HG03342 (cell line): ENCODE results near the gene ENOX1.
"Not testable (repeated sequence)": the region's sequence is repeated elsewhere in the genome, so short reads cannot be mapped to it uniquely, and the experiment has no call there.

Experiments
- ATAC-seq: cut with Tn5 transposase; IDR thresholded peaks from one replicate; pipeline ENCODE4 v1.9.1; 2021; ENCODE audit warnings: mild to moderate bottlenecking, moderate library complexity; ENCODE audit not compliant: unreplicated experiment

Gene ENOX1

GRCh38 chr13:43786766-43787517, at the start of gene ENOX1:
TSS of gene ENOX1 (minus strand) at chr13:43786972.
- no peak for ATAC-seq

GRCh38 chr13:43835701-43836100, 48.9 kb upstream of the ENOX1 start:
- ATAC-seq: no peak

GRCh38 chr13:43831088-43831487, 44.3 kb upstream of the ENOX1 start:
- ATAC-seq: no peak

GRCh38 chr13:43830497-43830881, 43.7 kb upstream of the ENOX1 start:
- ATAC-seq: no peak

GRCh38 chr13:43824656-43825055, 37.9 kb upstream of the ENOX1 start:
- not testable (repeated sequence) for ATAC-seq

GRCh38 chr13:43822969-43823368, 36.2 kb upstream of the ENOX1 start:
- no peak for ATAC-seq

- ATAC-seq: no peak
Observed at GRCh38 chr13:43816401-43816889, 29.7 kb upstream of the ENOX1 start.

- ATAC-seq: no peak
Observed at GRCh38 chr13:43815204-43815603, 28.4 kb upstream of the ENOX1 start.

- ATAC-seq: no peak
Observed at GRCh38 chr13:43808676-43809075, 21.9 kb upstream of the ENOX1 start.

- no peak for ATAC-seq
Observed at GRCh38 chr13:43805681-43806128, 18.9 kb upstream of the ENOX1 start.

- no peak for ATAC-seq
Observed at GRCh38 chr13:43805071-43805468, 18.3 kb upstream of the ENOX1 start.

- no peak for ATAC-seq
Observed at GRCh38 chr13:43804461-43805070, 17.8 kb upstream of the ENOX1 start.

GRCh38 chr13:43802511-43802910, 15.7 kb upstream of the ENOX1 start:
- no peak for ATAC-seq

- no peak for ATAC-seq
Observed at GRCh38 chr13:43800828-43801227, 14.1 kb upstream of the ENOX1 start.

GRCh38 chr13:43799191-43799590, 12.4 kb upstream of the ENOX1 start:
- no peak for ATAC-seq

- ATAC-seq: no peak
Observed at GRCh38 chr13:43797869-43798268, 11.1 kb upstream of the ENOX1 start.

- ATAC-seq: no peak
Observed at GRCh38 chr13:43797159-43797558, 10.4 kb upstream of the ENOX1 start.

- ATAC-seq: no peak
Observed at GRCh38 chr13:43794416-43794815, 7.6 kb upstream of the ENOX1 start.

GRCh38 chr13:43792076-43792881, 5.5 kb upstream of the ENOX1 start:
- ATAC-seq: no peak

GRCh38 chr13:43787997-43788396, 1.2 kb upstream of the ENOX1 start:
- ATAC-seq: no peak

GRCh38 chr13:43787518-43787891, 733 bp upstream of the ENOX1 start:
- ATAC-seq: no peak

- ATAC-seq: no peak
Observed at GRCh38 chr13:43786472-43786765, 353 bp downstream of the ENOX1 start.
